Esophagus squamous epithelium (tissue), 5 donors: ENCODE measurements around the gene FEM1C. TPM values are rescaled to one million over a fixed set of nuclear protein-coding genes. Genes with fewer than 3 reads are reported as not detected.

Source experiments
- DNase-seq: peaks from one replicate; lab custom pipeline; 2025; lab: John Stamatoyannopoulos, UW
- H3K27ac ChIP-seq, 4 donors: fragments of 200-600 bp; sonication (generic); one replicate each; pipeline ENCODE4 v1.5.1; 2016 to 2019; ENCODE audit warnings: mild to moderate bottlenecking in 1 of 4
- H3K27me3 ChIP-seq, 4 donors: fragments of 200-600 bp; sonication (generic); 1 replicate in 3 of 4; 2 replicates in 1 of 4; pipeline versions ENCODE4 v1.5.1 to v1.6.0; 2017 to 2021; ENCODE audit warnings: antibody characterized with exemption in 1 of 4
- H3K36me3 ChIP-seq, 3 donors: fragments of 200-600 bp; sonication (generic); one replicate each; pipeline ENCODE4 v1.5.1; 2016 to 2019
- H3K4me1 ChIP-seq, 3 donors: fragments of 200-600 bp; sonication (generic); one replicate each; pipeline ENCODE4 v1.5.1; 2017 to 2019
- H3K4me3 ChIP-seq, 4 donors: fragments of 200-600 bp; sonication (generic); 1 replicate in 3 of 4; 2 replicates in 1 of 4; pipeline ENCODE4 v1.5.1; 2016 to 2019; ENCODE audit warnings: mild to moderate bottlenecking in 2 of 4, moderate library complexity in 1 of 4
- H3K9me3 ChIP-seq, 3 donors: fragments of 200-600 bp; sonication (generic); one replicate each; pipeline ENCODE4 v1.5.1; 2016 to 2019
- CTCF ChIP-seq, 6 experiments: fragments of 450-650 bp in 4 of 6; fragments of 200-600 bp in 2 of 6; sonication (generic) in 2 of 6; IDR thresholded peaks; one replicate each; pipeline ENCODE4 v1.5.1; 2016 to 2019; ENCODE audit warnings: antibody characterized with exemption in 6 of 6, mild to moderate bottlenecking in 4 of 6, moderate library complexity in 4 of 6
- POLR2A ChIP-seq, 4 donors: fragments of 450-650 bp; IDR thresholded peaks; one replicate each; pipeline ENCODE4 v1.6.1; 2017; ENCODE audit warnings: antibody characterized with exemption in 4 of 4, mild to moderate bottlenecking in 4 of 4, moderate library complexity in 3 of 4
- WGBS, 2 donors: methylation state at CpG; one replicate each; pipeline ENCODE4 v1.1.5; 2018; 5-methylcytosine and 5-hydroxymethylcytosine counted together
- intact Hi-C: fragments of 100-400 bp; cut with DNase I; formaldehyde crosslinking; loops from one replicate; pipeline ENCODE4 v1.15.0; 2022
- total RNA-seq, 4 donors: library from RNA; depleted of rRNA; stranded (reverse); fragments of >200 nt; gene quantifications; one replicate each; pipeline ENCODE4 v1.1.0, GENCODE V29; 2016
- donor health status: DM: yes; HTN: yes; CAD: no.

Gene FEM1C
- total RNA-seq, 4 donors from 2014 or later = 8.2 to 23.1 (median 11.7) TPM

- Histone ChIP-seq H3K9me3 (no peaks in the 10 kb centered on the region), H3K36me3 (no peaks in the 10 kb centered on the region), H3K27me3 (no peaks in the 10 kb centered on the region), H3K27ac (no peak overlapping the region), H3K4me3 (no peak overlapping the region), H3K4me1 (no peaks in the 10 kb centered on the region)
- 75 to 93% methylated on average over 1 of the region's 1 CpG for WGBS, 2 donors
- TF ChIP-seq CTCF (IDR thresholded peaks at IDR 0.05) = no peak
- TF ChIP-seq POLR2A (IDR thresholded peaks at IDR 0.05) = no peak
- DNase-seq = no peak
- intact Hi-C loops = no loop called here
Measured at GRCh38 chr5:115516372-115516771, 28.2 kb downstream of the FEM1C start.

GRCh38 chr5:115514220-115514619, 30.4 kb downstream of the FEM1C start:
- no peaks in the 10 kb centered on the region for H3K9me3 ChIP-seq
- no peak for TF ChIP-seq POLR2A (IDR thresholded peaks at IDR 0.05)
- no peak for TF ChIP-seq CTCF (IDR thresholded peaks at IDR 0.05)
- WGBS, 2 donors = 91 to 95% methylated on average over 5 of the region's 5 CpGs
- no peak for DNase-seq
- no peak overlapping the region for H3K4me3 ChIP-seq
- no peaks in the 10 kb centered on the region for H3K27me3 ChIP-seq
- intact Hi-C loops = no loop called here
- H3K4me1 ChIP-seq = no peaks in the 10 kb centered on the region
- H3K36me3 ChIP-seq = no peaks in the 10 kb centered on the region
- H3K27ac ChIP-seq = no peak overlapping the region

GRCh38 chr5:115511632-115512031, 32.9 kb downstream of the FEM1C start:
- Histone ChIP-seq H3K27me3 (no peaks in the 10 kb centered on the region), H3K4me1 (no peaks in the 10 kb centered on the region), H3K36me3 (no peaks in the 10 kb centered on the region), H3K9me3 (no peaks in the 10 kb centered on the region), H3K27ac (no peak overlapping the region), H3K4me3 (no peak overlapping the region)
- no peak for DNase-seq
- 71 to 90% methylated on average over 3 of the region's 3 CpGs for WGBS, 2 donors
- no peak for TF ChIP-seq POLR2A (IDR thresholded peaks at IDR 0.05)
- no peak for TF ChIP-seq CTCF (IDR thresholded peaks at IDR 0.05)
- intact Hi-C loops = no loop called here

GRCh38 chr5:115510145-115510645, 34.4 kb downstream of the FEM1C start:
- Histone ChIP-seq H3K9me3 (no peaks in the 10 kb centered on the region), H3K4me3 (no peak overlapping the region), H3K27ac (no peak overlapping the region), H3K27me3 (no peaks in the 10 kb centered on the region), H3K36me3 (no peaks in the 10 kb centered on the region), H3K4me1 (no peaks in the 10 kb centered on the region)
- intact Hi-C loops = no loop called here
- TF ChIP-seq POLR2A (IDR thresholded peaks at IDR 0.05) (no peak), CTCF (IDR thresholded peaks at IDR 0.05) (no peak)
- DNase-seq = no peak
- WGBS, 2 donors = 0% methylated on average over 1 of the region's 1 CpG

GRCh38 chr5:115509547-115509946, 35.0 kb downstream of the FEM1C start:
- TF ChIP-seq POLR2A (IDR thresholded peaks at IDR 0.05) (no peak), CTCF (IDR thresholded peaks at IDR 0.05) (no peak)
- H3K27ac ChIP-seq = no peak overlapping the region
- no peak for DNase-seq
- no peak overlapping the region for H3K4me3 ChIP-seq
- intact Hi-C loops = no loop called here
- no peaks in the 10 kb centered on the region for H3K9me3 ChIP-seq
- no peaks in the 10 kb centered on the region for H3K36me3 ChIP-seq
- 79 to 80% methylated on average over 2 of the region's 2 CpGs for WGBS, 2 donors
- H3K27me3 ChIP-seq = no peaks in the 10 kb centered on the region
- H3K4me1 ChIP-seq = no peaks in the 10 kb centered on the region
